HTR-8/SVneo (cell line): ENCODE results near the gene MRGPRE.
"Not testable (repeated sequence)": the region's sequence is repeated elsewhere in the genome, so short reads cannot be mapped to it uniquely, and the experiment has no call there.

ENCODE experiments used
- DNase-seq: peaks from one replicate; pipeline ENCODE4 v3.0.0; 2011; ENCODE audit warnings: low spot score, mixed read lengths; ENCODE audit not compliant: insufficient read length
- FAIRE-seq: peaks from 2 replicates; lab custom pipeline; 2011; peaks lifted over from hg19 to GRCh38; lab: Jason Lieb, UNC

The MRGPRE gene, protein sequence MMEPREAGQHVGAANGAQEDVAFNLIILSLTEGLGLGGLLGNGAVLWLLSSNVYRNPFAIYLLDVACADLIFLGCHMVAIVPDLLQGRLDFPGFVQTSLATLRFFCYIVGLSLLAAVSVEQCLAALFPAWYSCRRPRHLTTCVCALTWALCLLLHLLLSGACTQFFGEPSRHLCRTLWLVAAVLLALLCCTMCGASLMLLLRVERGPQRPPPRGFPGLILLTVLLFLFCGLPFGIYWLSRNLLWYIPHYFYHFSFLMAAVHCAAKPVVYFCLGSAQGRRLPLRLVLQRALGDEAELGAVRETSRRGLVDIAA

DNA sequence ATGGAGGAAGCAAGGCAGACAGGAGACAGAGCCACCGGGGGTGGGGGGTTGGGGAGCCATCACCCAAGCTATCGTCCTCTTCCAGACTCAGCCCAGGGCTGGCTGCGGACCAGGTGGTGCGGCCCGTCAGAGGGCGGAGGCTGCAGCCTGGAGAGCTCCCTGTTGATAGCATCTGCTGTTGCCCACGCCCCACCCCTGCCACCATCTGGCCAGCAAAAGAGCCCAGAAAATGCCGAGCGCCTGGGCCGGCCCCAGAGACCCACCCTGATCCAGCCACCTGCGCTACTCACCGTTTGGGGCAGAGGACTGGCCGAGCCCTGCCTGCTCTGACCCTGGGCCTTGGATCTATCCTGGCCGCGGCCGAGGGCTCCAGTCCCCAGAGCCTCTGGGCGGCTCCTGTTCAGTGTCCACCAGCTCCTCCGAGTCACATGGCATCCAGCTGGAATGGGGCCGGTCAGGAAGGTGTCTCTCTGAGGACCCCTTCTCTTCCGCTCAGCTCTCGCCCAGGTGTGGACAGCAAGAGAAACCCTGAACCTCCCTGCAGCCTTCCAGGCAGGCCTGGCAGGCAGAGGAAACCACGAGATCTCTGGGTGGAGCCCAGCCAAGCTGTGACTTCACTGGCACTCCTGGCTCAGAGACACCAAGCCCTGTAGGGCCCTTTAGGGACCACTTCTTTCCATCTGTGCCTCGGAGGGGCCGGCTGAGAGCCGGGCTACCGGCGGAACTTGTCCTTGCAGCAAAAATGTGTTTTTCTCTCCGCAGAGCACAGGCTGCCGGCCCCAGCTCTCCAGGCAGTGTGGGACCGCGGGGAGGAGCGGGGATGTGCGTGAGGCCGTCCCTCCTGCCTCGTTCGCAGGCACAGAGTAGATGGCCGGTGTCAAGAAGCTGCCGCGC, at the start of gene MRGPRE:
Gene MRGPRE (minus strand): TSS at position 567 of the 894 bp plus-strand sequence. CDS start 3,618 bp downstream, outside the sequence.
- DNase-seq = no peak
- no peak for FAIRE-seq

GRCh38 chr11:3281146-3281545, 48.9 kb upstream of the MRGPRE start:
- FAIRE-seq, DNase-seq: not testable (repeated sequence)

DNA sequence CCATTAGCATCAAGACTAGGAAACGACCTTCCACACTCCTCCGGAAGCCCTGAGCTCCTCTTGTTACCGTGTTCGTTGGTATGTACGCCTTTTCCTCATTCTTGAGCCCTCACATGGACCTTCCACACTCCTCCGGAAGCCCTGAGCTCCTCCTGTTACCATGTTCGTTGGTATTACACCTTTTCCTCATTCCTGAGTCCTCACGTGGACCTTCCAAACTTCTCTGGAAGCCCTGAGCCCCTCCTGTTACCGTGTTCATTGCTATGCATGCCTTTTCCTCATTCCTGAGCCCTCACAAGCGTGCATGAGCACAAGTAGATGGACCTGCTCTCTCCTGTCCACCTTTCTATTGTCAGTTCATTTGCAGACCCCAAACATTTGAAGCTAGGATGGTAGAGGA, 48.4 kb upstream of the MRGPRE start:
- not testable (repeated sequence) for DNase-seq, FAIRE-seq

- DNase-seq = not testable (repeated sequence)
- peak; percentile 73 for FAIRE-seq
Measured at GRCh38 chr11:3278922-3279321, 46.7 kb upstream of the MRGPRE start.

DNA sequence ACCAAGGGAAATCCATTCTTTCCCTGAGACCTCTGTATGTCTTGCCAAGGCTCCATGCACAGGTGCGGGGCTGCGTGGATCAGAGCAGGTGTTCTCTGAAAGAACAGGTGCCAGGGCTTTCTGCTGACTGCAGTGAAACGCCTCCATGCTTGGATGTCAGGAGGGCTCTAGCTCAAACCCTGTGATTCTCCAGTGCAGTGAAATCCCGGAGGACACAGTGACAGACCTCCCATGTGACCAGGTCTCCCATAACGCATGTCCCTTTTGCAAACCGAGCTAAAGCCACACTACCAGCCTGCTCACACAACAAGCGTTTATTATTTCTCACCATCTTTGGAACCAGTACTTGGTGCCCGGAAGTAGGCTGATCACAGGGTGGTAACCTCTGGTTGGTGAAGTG, 41.4 kb upstream of the MRGPRE start:
- not testable (repeated sequence) for DNase-seq, FAIRE-seq

GRCh38 chr11:3262548-3262947, 30.3 kb upstream of the MRGPRE start:
- not testable (repeated sequence) for DNase-seq, FAIRE-seq

DNA sequence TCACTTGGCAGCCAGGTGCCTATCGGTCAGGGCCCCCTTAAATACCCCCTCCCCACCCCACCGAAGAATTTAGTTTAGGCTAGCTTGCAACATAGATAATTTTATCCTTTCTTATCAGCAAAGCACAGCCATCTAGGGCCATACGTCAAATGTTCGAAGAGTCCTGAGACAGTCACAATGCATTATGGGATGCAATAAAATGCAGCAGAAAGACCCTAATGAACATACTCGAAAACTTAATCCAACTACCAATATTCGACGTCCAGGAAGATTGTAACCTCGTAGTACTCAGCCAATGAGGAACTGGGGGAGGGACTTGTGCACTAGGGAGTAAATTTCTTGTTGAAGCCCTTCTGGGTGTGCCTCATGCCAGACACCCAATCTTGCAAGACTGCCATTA, 29.6 kb upstream of the MRGPRE start:
- FAIRE-seq = not testable (repeated sequence)

DNA sequence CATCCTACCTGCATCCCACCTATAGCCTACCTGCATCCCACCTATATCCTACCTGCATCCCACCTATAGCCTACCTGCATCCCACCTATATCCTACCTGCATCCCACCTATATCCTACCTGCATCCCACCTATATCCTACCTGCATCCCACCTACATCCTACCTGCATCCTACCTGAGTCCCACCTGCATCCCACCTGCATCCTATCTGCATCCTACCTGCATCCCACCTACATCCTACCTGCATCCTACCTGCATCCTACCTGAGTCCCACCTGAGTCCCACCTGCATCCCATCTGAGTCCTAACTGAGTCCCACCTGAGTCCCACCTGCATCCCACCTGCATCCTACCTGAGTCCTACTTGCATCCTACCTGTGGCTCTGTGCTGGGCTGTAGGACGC, 25.3 kb upstream of the MRGPRE start:
- DNase-seq = not testable (repeated sequence)

More for the DNA sequence above, 29.6 kb upstream of the MRGPRE start:
- not testable (repeated sequence) for DNase-seq

GRCh38 chr11:3255241-3255640, 23.0 kb upstream of the MRGPRE start:
- FAIRE-seq, DNase-seq: not testable (repeated sequence)

More for the DNA sequence above, 25.3 kb upstream of the MRGPRE start:
- FAIRE-seq = not testable (repeated sequence)

GRCh38 chr11:3254773-3255172, 22.6 kb upstream of the MRGPRE start:
- not testable (repeated sequence) for DNase-seq, FAIRE-seq

DNA sequence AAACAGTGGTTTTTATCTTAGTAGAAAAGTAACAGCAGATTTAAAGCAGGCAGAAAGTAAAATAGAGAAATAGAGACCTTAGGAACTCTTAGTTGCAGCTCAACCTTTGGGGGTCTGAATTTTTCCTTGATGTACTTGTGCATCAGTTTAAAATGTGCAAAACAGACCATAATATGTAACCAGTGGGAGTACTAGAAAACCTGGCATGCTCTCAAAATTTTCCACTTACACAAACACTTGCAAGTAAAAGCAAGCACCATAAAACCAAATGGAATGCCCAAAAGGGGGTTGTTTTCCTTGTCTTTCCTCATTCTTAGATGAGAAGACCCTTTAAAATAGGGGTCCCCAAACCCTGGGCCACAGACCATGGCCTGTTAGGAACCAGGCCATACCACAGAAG, 12.9 kb upstream of the MRGPRE start:
- DNase-seq (no peak), FAIRE-seq (no peak)

DNA sequence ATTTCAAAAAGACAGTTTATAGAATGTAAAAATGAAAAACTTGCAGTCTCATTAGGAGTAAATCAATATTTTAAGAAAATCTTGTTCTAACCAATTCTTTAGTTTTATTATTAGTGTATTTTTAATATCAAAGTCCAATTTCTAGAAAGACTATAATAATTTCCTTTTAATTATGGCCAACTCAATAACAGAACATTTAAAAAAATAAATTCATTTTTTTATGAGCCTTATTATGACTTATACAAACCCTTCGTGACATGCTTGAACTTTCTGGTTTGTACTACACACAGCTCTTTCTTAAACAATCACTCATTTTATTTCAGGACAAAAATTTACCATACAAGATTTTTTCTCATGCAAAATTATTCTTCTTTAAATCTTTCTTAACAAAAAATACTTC, 11.7 kb upstream of the MRGPRE start:
- DNase-seq = no peak
- FAIRE-seq = no peak

GRCh38 chr11:3237119-3237518, 4.9 kb upstream of the MRGPRE start:
- DNase-seq (no peak), FAIRE-seq (no peak)

GRCh38 chr11:3234846-3235245, 2.6 kb upstream of the MRGPRE start:
- DNase-seq = no peak
- no peak for FAIRE-seq

GRCh38 chr11:3232956-3233355, 739 bp upstream of the MRGPRE start:
- FAIRE-seq (no peak), DNase-seq (no peak)

DNA sequence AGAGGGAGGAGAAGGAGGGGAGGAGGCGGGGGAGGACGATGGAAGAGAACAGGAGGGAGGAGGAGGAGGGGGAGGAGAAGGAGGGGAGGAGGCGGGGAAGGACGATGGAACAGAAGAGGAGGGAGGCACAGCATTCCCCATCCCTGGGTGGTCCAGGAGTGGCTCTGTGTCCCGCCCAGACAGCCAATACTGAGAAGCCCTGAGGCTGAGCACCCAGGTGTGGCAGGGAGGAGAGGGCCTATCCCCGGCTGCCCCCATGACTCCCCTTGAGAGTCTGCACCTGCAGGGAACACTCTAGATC, 717 bp downstream of the MRGPRE start:
- FAIRE-seq = no peak

GRCh38 chr11:3230636-3231549, 1.3 kb downstream of the MRGPRE start:
- no peak for FAIRE-seq
- DNase-seq = no peak

More for the DNA sequence above, 717 bp downstream of the MRGPRE start:
- no peak for DNase-seq

DNA sequence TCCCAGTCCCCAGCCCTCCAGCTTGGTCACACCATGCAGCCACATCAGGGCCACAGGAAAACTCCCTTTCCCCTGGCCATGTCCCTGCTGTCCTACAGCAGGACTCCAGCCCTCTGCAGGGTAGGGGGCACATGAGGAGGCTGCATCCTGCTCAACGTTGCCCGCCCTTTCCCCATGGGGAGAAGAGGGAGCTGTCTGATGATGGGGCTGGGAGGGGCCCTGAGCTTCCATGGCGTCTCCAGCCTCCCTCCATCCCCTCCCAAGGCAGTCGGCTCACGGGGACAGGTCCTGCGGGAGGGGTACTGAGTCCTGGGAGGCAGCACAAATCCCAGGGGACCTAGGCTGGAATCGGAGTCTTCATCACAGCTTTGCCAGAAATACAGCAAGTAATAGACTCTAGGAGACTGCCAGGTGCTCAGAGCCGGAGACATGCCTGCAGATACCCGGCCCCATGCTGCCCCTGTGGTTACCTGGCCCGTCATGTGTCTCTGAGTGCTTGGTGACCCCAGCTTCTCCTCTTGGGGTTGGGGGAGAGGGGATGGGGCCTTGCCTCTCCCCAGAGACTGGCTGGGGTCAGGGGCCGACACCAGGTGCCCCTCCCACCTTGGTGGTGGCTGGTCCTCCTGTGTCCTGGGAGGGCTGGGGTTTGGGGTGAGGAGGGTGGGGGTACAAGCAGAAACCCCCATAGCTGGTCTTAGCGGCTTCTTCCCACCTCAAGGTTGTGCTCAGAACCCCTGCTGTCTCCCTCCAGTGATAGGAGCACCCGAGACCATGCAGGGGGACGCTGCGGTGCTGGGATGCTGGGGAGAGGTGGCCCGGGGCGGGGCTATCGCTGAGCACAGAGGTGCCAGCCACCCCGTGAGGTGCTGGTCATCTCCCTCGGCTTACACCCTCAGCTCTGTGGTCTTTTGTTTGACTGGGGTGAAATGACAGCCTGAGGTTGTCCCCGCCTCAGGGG, 2.3 kb downstream of the MRGPRE start:
- no peak for FAIRE-seq

DNA sequence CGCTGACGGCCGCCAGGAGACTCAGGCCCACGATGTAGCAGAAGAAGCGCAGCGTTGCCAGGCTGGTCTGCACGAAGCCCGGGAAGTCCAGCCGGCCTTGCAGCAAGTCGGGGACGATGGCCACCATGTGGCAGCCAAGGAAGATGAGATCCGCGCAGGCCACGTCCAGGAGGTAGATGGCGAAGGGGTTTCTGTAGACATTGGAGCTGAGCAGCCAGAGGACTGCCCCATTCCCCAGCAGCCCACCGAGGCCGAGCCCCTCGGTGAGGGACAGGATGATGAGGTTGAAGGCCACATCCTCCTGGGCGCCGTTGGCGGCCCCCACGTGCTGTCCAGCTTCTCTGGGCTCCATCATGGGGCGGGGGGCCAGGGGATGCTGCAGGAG, 3.8 kb downstream of the MRGPRE start:
- no peak for DNase-seq
- FAIRE-seq = no peak

More for the DNA sequence above, 2.3 kb downstream of the MRGPRE start:
- DNase-seq = no peak
